Body of pancreas (tissue), 4 donors: ENCODE data around the gene KMT2B. TPM values are rescaled to one million over a fixed set of nuclear protein-coding genes. Genes with fewer than 3 reads are reported as not detected.
"Not testable (repeated sequence)": the region's sequence is repeated elsewhere in the genome, so short reads cannot be mapped to it uniquely, and the experiment has no call there.

Source experiments
- ATAC-seq: fragments of 150-250 bp; one replicate; pipeline ENCODE4 v1.9.1; 2016
- DNase-seq, 4 donors: peaks; one replicate each; pipeline ENCODE4 v3.0.0-alpha.2; 2019
- H3K27ac ChIP-seq, 4 donors: fragments of 200-600 bp; sonication (generic); 1 replicate in 3 of 4; 2 replicates in 1 of 4; pipeline versions ENCODE4 v1.5.1 to v1.6.1; 2016 to 2019; ENCODE audit warnings: mild to moderate bottlenecking in 1 of 4, mixed read lengths in 1 of 4, moderate library complexity in 1 of 4
- H3K27me3 ChIP-seq, 2 donors: fragments of 200-600 bp; sonication (generic); one replicate each; pipeline ENCODE4 v1.6.0; 2016; ENCODE audit warnings: mild to moderate bottlenecking in 1 of 2
- H3K36me3 ChIP-seq, 2 donors: fragments of 200-600 bp; sonication (generic); replicated peaks in 1 of 2; 2 replicates each; pipeline ENCODE4 v1.5.1; 2016; ENCODE audit warnings: low read depth in 2 of 2; ENCODE audit not compliant: insufficient read depth in 1 of 2
- H3K4me1 ChIP-seq: fragments of 200-600 bp; sonication (generic); one replicate; pipeline ENCODE4 v1.6.0; 2016
- H3K4me3 ChIP-seq, 2 donors: fragments of 200-600 bp; sonication (generic); 1 replicate in 1 of 2; 2 replicates in 1 of 2; pipeline ENCODE4 v1.5.1; 2016 to 2019
- H3K9me3 ChIP-seq, 3 donors: fragments of 200-600 bp; sonication (generic); 1 replicate in 2 of 3; 2 replicates in 1 of 3; pipeline ENCODE4 v1.5.1; 2016
- CTCF ChIP-seq, 7 experiments: fragments of 450-650 bp in 4 of 7; fragments of 200-600 bp in 3 of 7; sonication (generic) in 3 of 7; IDR thresholded peaks; one replicate each; pipeline ENCODE4 v1.5.1; 2016 to 2019; ENCODE audit warnings: antibody characterized with exemption in 7 of 7
- POLR2A ChIP-seq, 3 donors: fragments of 450-650 bp; IDR thresholded peaks; one replicate each; pipeline ENCODE4 v1.6.1; 2016; ENCODE audit warnings: antibody characterized with exemption in 3 of 3, mild to moderate bottlenecking in 2 of 3
- WGBS, 2 donors: methylation state at CpG; one replicate each; pipeline ENCODE4 v1.1.5; 2017; 5-methylcytosine and 5-hydroxymethylcytosine counted together
- intact Hi-C: fragments of 100-400 bp; cut with DNase I; formaldehyde crosslinking; loops from one replicate; pipeline ENCODE4 v1.15.1; 2023
- total RNA-seq, 2 donors: library from RNA; depleted of rRNA; stranded (reverse); fragments of >200 nt; gene quantifications; one replicate each; pipeline ENCODE4 v1.1.0, GENCODE V29; 2016

The KMT2B gene
- total RNA-seq, 2 donors from 2014 or later = 18.7 to 31.6 TPM

DNA sequence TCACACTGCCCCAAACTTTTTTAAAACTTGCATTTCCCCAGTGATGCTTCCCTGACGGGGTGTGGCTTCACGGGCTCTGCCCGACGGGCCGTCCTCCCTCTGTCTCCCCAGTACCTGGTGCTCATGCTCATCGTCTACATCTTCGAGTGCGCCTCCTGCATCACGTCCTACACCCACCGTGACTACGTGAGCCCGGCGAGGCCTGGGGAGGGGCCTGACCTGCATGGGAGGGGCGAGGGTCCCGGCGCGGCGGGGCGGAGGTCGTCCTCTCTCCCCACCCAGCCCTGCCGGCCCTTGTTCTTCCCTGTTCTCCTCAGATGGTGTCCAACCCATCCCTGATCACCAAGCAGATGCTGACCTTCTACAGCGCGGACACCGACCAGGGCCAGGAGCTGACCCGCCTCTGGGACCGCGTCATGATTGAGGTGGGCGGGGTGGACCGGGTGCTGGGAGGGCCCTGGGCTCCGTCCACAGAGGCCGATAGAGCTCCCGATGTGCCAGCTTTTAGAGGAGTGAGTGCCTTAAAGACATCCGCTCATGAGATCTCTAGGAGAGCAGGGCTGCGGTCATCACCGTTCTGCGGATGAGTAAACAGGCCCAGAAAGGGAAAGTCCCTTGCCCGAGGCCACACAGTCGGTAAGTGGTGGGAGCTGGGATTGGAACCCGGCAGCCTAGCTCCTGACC is 44.5 kb upstream of the KMT2B start:
- Histone ChIP-seq H3K27me3 (no peaks in the 10 kb centered on the region), H3K9me3 (no peaks in the 10 kb centered on the region), H3K4me1 (peaks cover 5% of the 10 kb centered on the region), H3K27ac (no peak overlapping the region), H3K36me3 (no peaks in the 10 kb centered on the region), H3K4me3 (no peak overlapping the region)
- intact Hi-C loops = no loop called here
- ATAC-seq (peak; percentile 59), DNase-seq (peak; percentile 25 to 50 (median 28))
- TF ChIP-seq POLR2A (IDR thresholded peaks at IDR 0.05) (no peak), CTCF (IDR thresholded peaks at IDR 0.05) (no peak)
- 8 to 11% methylated on average over 8 to 35 of the region's 39 CpGs for WGBS, 2 donors

DNA sequence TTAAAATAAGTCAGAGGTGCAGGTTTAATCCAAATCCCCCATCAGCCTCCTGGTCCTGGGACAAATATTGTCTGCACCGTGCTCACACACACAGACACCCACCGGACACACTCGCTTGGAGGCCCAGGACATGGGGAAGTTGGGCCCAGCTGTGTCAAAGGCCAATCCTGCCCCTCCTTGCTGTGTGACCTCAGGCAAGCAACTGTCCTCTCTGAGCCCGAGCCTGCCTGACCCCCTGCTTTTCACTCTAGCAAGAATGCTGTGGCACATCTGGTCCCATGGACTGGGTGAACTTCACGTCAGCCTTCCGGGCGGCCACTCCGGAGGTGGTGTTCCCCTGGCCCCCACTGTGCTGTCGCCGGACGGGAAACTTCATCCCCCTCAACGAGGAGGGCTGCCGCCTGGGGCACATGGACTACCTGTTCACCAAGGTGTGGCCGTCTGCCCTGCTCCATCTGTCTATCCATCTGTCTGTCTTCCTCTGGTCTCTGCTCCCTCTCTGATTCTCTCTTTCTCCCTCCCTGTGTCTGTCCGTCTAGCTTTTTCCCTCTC is 42.1 kb upstream of the KMT2B start:
- Histone ChIP-seq H3K27ac (no peak overlapping the region), H3K4me3 (no peak overlapping the region), H3K27me3 (no peaks in the 10 kb centered on the region), H3K4me1 (peaks cover 5% of the 10 kb centered on the region), H3K9me3 (no peaks in the 10 kb centered on the region), H3K36me3 (no peaks in the 10 kb centered on the region)
- ATAC-seq (no peak), DNase-seq (no peak)
- intact Hi-C loops = no loop called here
- WGBS, 2 donors = 59 to 68% methylated on average over 14 to 15 of the region's 15 CpGs
- TF ChIP-seq CTCF (IDR thresholded peaks at IDR 0.05) = no peak
- TF ChIP-seq POLR2A (IDR thresholded peaks at IDR 0.05) = no peak

DNA sequence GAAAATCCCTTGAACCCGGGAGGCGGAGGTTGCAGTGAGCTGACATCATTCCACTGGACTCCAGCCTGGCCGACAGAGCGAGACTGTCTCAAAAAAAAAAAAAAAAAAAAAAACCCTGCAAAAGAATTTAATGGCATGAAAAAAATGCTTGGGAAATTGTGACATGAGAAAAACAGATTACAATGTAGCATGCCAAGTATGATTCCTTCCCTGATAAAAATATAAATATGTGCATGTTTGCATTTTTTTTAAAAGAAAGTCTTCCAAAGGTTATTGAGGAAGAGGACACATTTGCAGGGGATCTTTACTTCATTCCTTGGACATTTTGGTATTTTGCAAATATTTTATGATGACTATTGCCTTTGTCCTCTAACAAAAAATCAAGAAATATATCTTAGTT is 28.0 kb upstream of the KMT2B start:
- no peaks in the 10 kb centered on the region for H3K27me3 ChIP-seq
- intact Hi-C loops = no loop called here
- H3K4me1 ChIP-seq = peaks cover 4% of the 10 kb centered on the region
- peak overlapping the region in 1 of 4 donors; percentile 49 for H3K27ac ChIP-seq
- DNase-seq = peak in 2 of 4 donors; percentile 19 to 36
- no peak for TF ChIP-seq CTCF (IDR thresholded peaks at IDR 0.05)
- no peak for TF ChIP-seq POLR2A (IDR thresholded peaks at IDR 0.05)
- H3K9me3 ChIP-seq = no peaks in the 10 kb centered on the region
- no peak for ATAC-seq
- H3K4me3 ChIP-seq = no peak overlapping the region
- H3K36me3 ChIP-seq = no peaks in the 10 kb centered on the region
- WGBS, 2 donors = 21 to 32% methylated on average over 4 of the region's 4 CpGs

- ATAC-seq, H3K9me3 ChIP-seq, H3K4me1 ChIP-seq, H3K4me3 ChIP-seq, H3K27ac ChIP-seq, H3K27me3 ChIP-seq, intact Hi-C loops, H3K36me3 ChIP-seq, DNase-seq: not testable (repeated sequence)
- WGBS, 2 donors = 87 to 90% methylated on average over 4 to 29 of the region's 37 CpGs
Observed at GRCh38 chr19:35691106-35691505, 26.7 kb upstream of the KMT2B start.

DNA sequence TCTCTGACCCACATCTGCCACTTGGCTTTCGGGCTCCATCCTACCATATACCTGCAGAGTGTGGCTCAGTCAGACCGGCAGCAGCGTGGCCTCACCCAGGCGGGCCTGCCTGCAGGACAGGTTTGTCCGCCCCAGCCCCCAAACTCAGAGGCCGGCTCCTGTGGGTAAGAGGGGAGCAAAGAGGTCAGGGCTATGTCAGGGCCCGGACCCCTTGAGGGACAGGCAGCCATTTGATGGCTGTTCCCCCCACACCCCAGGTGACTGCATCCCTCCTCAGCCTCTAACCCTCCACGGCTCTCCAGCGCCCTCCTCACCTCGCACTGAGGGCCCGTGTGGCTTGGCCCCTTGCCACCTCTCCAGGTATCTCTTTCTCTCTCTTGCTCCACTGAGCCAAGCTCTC is 25.8 kb upstream of the KMT2B start:
- no peak for TF ChIP-seq CTCF (IDR thresholded peaks at IDR 0.05)
- TF ChIP-seq POLR2A (IDR thresholded peaks at IDR 0.05) = no peak
- ATAC-seq = no peak
- Histone ChIP-seq H3K36me3 (no peaks in the 10 kb centered on the region), H3K4me1 (peaks cover 4% of the 10 kb centered on the region), H3K27me3 (no peaks in the 10 kb centered on the region), H3K9me3 (no peaks in the 10 kb centered on the region), H3K27ac (no peak overlapping the region), H3K4me3 (no peak overlapping the region)
- intact Hi-C loops = no loop called here
- 37 to 55% methylated on average over 7 to 11 of the region's 11 CpGs for WGBS, 2 donors
- DNase-seq = no peak
